ENCODE measurements around the gene COL8A1.
"Not testable (repeated sequence)": the region's sequence is repeated elsewhere in the genome, so short reads cannot be mapped to it uniquely, and the experiment has no call there.

GRCh38 chr3:99589168-99589567 is 49.2 kb upstream of the COL8A1 start:
- not testable (repeated sequence) for TF ChIP-seq SP1 (IDR thresholded peaks at IDR 0.05); ELF4 (IDR thresholded peaks at IDR 0.05); BHLHE40 (IDR thresholded peaks at IDR 0.05; ENCODE audit: borderline replicate concordance); CTBP1 (IDR thresholded peaks at IDR 0.05; ENCODE audit: borderline replicate concordance); NFRKB (IDR thresholded peaks at IDR 0.05)
